ENCODE measurements around the gene RNF169.

RNF169 gene

GRCh38 chr11:74748211-74749126 lies at the start of gene RNF169:
Gene RNF169 (plus strand): TSS chr11:74748849. CDS start chr11:74748881, 32 bp downstream.
- H3K4me2 ChIP-seq (ENCODE audit: low read depth, low read length, poor library complexity, severe bottlenecking), result peak within 1 kb of the TSS; percentile 60
- H3F3A ChIP-seq (ENCODE audit: insufficient read depth), result peaks cover 10% of the 10 kb centered on the region; the same call in 1 of the 2 replicates
- no peaks in the 10 kb centered on the region for H3K9me3 ChIP-seq (ENCODE audit: insufficient read depth, low read length)
- peak within 1 kb of the TSS; percentile 71 for H3K4me3 ChIP-seq (ENCODE audit: insufficient read depth, low read length, poor library complexity, severe bottlenecking)
- no peaks in the 10 kb centered on the region for H3K27me3 ChIP-seq (ENCODE audit: low read length)
- H4K20me1 ChIP-seq (ENCODE audit: low read depth, low read length), result no peaks in the 10 kb centered on the region
- H3K9ac ChIP-seq (ENCODE audit: low read length), result peak within 1 kb of the TSS; percentile 64
- peaks cover 38% of the 10 kb centered on the region for H3K79me2 ChIP-seq (ENCODE audit: insufficient read depth, low read length)
- TF ChIP-seq EZH2phosphoT487 (conservative IDR thresholded peaks at IDR 0.05; ENCODE audit: low read length) (no peak), CTCF (IDR thresholded peaks at IDR 0.05; ENCODE audit: insufficient read depth, low read length, poor library complexity, severe bottlenecking) (no peak)
- no peaks in the 10 kb centered on the region for H3K9me2 ChIP-seq (replicated peaks; ENCODE audit: insufficient read depth, low read length)
- H2AFZ ChIP-seq (ENCODE audit: low read depth, low read length, severe bottlenecking), result peak within 1 kb of the TSS; percentile 92
- no peaks in the 10 kb centered on the region for H3K36me3 ChIP-seq (ENCODE audit: low read length)
- H3K27ac ChIP-seq (ENCODE audit: low read depth, low read length), result peak within 1 kb of the TSS; percentile 71

GRCh38 chr11:74699615-74700396 lies 48.8 kb upstream of the RNF169 start:
- H3K79me2 ChIP-seq (ENCODE audit: insufficient read depth, low read length), result no peaks in the 10 kb centered on the region
- H3K4me2 ChIP-seq (ENCODE audit: low read depth, low read length, poor library complexity, severe bottlenecking), result no peak overlapping the region
- H3K4me3 ChIP-seq (ENCODE audit: insufficient read depth, low read length, poor library complexity, severe bottlenecking), result no peak overlapping the region
- H3K9me2 ChIP-seq (replicated peaks; ENCODE audit: insufficient read depth, low read length), result no peaks in the 10 kb centered on the region
- TF ChIP-seq EZH2phosphoT487 (conservative IDR thresholded peaks at IDR 0.05; ENCODE audit: low read length) (no peak), CTCF (IDR thresholded peaks at IDR 0.05; ENCODE audit: insufficient read depth, low read length, poor library complexity, severe bottlenecking) (no peak)
- no peak overlapping the region for H3K9ac ChIP-seq (ENCODE audit: low read length)
- no peaks in the 10 kb centered on the region for H3K9me3 ChIP-seq (ENCODE audit: insufficient read depth, low read length)
- H3K27me3 ChIP-seq (ENCODE audit: low read length), result no peaks in the 10 kb centered on the region
- H3K27ac ChIP-seq (ENCODE audit: low read depth, low read length), result no peak overlapping the region
- H4K20me1 ChIP-seq (ENCODE audit: low read depth, low read length), result no peaks in the 10 kb centered on the region
- H2AFZ ChIP-seq (ENCODE audit: low read depth, low read length, severe bottlenecking), result no peak overlapping the region
- H3K36me3 ChIP-seq (ENCODE audit: low read length), result no peaks in the 10 kb centered on the region
- H3F3A ChIP-seq (ENCODE audit: insufficient read depth), result no peaks in the 10 kb centered on the region

GRCh38 chr11:74701351-74701750 lies 47.3 kb upstream of the RNF169 start:
- Histone ChIP-seq H3K9me3 (ENCODE audit: insufficient read depth, low read length) (no peaks in the 10 kb centered on the region), H3K27ac (ENCODE audit: low read depth, low read length) (no peak overlapping the region), H3K9ac (ENCODE audit: low read length) (no peak overlapping the region), H3K36me3 (ENCODE audit: low read length) (no peaks in the 10 kb centered on the region), H3F3A (ENCODE audit: insufficient read depth) (no peaks in the 10 kb centered on the region), H2AFZ (ENCODE audit: low read depth, low read length, severe bottlenecking) (no peak overlapping the region), H3K27me3 (ENCODE audit: low read length) (no peaks in the 10 kb centered on the region), H3K79me2 (ENCODE audit: insufficient read depth, low read length) (no peaks in the 10 kb centered on the region), H3K9me2 (replicated peaks; ENCODE audit: insufficient read depth, low read length) (no peaks in the 10 kb centered on the region), H3K4me2 (ENCODE audit: low read depth, low read length, poor library complexity, severe bottlenecking) (no peak overlapping the region), H4K20me1 (ENCODE audit: low read depth, low read length) (no peaks in the 10 kb centered on the region), H3K4me3 (ENCODE audit: insufficient read depth, low read length, poor library complexity, severe bottlenecking) (no peak overlapping the region)
- TF ChIP-seq CTCF (IDR thresholded peaks at IDR 0.05; ENCODE audit: insufficient read depth, low read length, poor library complexity, severe bottlenecking) (peak; percentile 31), EZH2phosphoT487 (conservative IDR thresholded peaks at IDR 0.05; ENCODE audit: low read length) (no peak)

Measured in SU-DHL-6 (cell line).